Measurements from ENCODE around the gene HECTD1.
"Not testable (repeated sequence)": the region's sequence is repeated elsewhere in the genome, so short reads cannot be mapped to it uniquely, and the experiment has no call there.

HECTD1 gene

GRCh38 chr14:31207755-31208545, at the start of gene HECTD1:
TSS of gene HECTD1 (minus strand) at chr14:31207793. CDS start at chr14:31205936, 1,857 bp downstream.
- peak; percentile 84 for DNase-seq

GRCh38 chr14:31257244-31257553, 49.6 kb upstream of the HECTD1 start:
- DNase-seq, result no peak

DNA sequence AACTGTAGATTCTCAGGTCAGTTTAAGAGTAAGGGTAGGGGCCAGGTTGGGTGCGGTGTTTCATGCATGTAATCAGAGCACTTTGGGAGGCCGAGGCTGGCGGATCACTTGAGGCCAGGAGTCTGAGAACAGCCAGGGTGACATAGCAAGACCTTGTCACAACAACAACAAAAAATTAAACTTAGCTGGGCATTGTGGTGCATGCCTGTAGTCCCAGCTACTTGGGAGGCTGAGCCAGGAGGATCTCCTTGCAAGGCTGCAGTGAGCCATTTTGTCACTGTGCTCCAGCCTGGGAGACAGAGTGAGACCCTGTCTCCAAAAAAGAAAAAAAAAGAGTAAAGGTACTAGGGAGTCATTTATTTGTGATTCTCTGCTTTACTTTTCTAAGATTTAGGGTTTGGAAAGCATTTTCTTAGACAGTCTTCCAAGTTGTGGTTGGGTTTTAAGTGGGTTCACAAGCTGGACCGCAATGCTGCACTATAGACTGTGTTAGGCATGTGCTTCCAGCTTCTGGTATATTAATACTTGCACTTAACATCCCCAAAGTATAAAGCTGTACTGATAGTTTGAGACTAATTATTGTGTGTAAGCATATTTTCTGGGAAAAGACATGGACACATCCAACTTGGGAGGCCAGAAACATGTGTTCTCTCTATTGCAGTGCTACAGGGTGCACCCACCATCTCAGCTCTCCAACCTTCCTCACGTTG, 49.1 kb upstream of the HECTD1 start:
- DNase-seq, result no peak

DNA sequence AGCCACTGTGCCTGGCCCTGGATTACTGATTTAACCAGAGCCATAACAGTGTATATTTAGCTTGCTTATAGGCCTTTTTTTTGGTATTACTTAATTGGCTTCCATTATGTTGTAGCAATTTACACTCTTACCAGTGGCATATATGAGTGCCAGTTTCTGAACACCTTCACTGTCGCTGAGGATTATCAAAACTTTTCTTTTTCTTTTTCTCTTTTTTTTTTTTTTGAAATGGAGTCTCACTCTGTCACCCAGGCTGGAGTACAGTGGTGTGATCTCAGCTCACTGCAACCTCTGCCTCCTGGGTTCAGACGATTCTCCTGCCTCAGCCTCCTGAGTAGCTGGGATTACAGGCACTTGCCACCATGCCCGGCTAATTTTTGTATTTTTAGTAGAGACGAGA, 48.3 kb upstream of the HECTD1 start:
- not testable (repeated sequence) for DNase-seq

- no peak for DNase-seq
Measured at GRCh38 chr14:31255286-31255685, 47.7 kb upstream of the HECTD1 start.

DNA sequence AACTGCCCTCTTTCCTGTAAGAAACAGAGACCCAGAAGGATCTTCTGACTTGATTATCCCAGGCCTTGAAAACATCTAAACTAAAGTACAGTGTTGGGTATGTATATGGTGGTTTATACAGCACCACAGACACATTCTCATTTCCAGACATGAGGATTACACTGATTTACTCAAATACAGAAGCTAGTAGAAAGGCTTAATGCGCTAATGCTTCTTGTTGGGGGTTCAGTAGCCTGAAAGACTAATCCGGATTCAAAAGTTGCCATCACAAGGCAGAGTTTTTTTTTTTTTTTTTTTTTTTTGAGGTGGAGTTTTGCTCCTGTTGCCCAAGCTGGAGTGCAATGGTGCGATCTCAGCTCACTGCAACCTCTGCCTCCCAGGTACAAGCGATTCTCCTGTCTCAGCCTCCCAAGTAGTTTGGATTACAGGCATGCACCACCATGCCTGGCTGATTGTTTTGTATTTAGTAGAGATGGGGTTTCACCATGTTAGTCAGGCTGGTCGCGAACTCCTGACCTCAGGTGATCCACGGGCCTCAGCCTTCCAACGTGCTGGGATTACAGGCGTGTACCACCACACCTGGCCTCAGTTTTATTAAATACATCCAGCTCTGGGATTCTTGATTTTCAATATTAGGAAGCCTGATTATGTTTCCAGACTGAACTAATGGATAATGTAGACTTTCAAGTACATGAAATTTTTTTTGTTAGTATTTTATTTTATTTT, 46.3 kb upstream of the HECTD1 start:
- no peak for DNase-seq

GRCh38 chr14:31252865-31253264, 45.3 kb upstream of the HECTD1 start:
- DNase-seq, result no peak

DNA sequence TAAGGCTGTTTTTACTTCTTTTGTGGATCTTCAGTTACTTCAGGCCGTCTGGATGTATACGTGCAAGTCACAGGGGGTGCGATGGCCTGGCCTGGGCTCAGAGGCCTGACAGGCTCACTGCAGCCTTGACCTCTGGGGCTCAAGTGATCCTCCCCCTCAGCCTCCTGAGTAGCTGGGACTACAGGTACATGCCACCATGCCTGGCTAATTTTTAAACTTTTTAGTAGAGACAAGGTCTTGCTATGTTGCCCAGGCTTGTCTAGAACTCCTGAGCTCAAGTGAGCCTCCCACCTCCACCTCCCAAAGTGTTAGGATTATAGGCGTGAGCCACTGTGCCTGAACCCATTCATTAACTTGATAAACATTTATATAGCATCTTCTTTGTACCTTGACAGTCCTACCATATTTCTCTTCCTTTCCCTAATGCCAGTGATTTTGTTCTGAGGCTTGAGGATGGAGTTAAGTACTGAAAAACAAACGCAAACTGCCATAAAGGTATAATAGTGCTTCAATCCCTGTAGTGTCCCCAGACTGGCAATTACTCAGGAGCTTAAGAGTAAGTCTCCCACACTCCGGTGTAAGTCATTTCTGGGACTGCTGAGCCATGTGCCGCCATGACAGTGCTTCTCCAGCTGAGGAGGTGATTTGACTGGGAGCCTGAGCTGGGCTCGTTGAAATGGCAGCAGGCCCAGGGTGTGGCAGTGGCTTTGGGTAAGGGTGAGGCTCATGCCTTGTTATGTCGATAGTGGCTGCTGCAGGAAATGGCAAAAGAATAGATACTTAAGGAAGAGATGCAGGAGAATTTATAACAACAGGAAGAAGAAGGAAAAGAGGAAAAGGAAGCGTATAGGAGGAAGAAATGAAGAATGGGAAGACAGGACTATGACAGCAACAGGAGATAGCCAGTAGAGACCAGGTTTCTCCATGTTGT, 43.7 kb upstream of the HECTD1 start:
- no peak for DNase-seq

GRCh38 chr14:31244626-31245025, 37.0 kb upstream of the HECTD1 start:
- DNase-seq, result no peak

GRCh38 chr14:31243860-31244259, 36.3 kb upstream of the HECTD1 start:
- no peak for DNase-seq

GRCh38 chr14:31242161-31242940, 34.8 kb upstream of the HECTD1 start:
- not testable (repeated sequence) for DNase-seq

GRCh38 chr14:31241450-31242114, 34.0 kb upstream of the HECTD1 start:
- DNase-seq, result no peak

DNA sequence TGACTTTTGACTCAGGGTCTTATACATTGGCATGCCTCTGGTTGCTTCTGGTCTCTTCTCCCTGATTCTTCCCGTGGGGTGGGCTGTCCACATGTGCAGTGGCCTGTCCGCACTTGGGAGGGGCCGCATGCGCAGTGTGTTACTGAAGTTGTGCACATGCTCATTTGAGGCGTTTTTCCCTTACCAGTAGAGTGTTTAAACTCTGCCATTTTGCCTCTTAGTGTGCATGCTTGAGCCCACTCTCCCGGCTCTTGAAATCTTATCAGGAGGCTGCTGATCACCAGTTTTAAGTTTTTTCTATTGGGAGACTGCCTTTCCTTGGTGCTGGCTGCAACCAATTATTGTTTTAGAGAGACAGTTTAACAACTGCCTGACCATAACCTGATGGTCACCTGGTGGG, 32.1 kb upstream of the HECTD1 start:
- no peak for DNase-seq

GRCh38 chr14:31235462-31235861, 27.9 kb upstream of the HECTD1 start:
- DNase-seq, result no peak

DNA sequence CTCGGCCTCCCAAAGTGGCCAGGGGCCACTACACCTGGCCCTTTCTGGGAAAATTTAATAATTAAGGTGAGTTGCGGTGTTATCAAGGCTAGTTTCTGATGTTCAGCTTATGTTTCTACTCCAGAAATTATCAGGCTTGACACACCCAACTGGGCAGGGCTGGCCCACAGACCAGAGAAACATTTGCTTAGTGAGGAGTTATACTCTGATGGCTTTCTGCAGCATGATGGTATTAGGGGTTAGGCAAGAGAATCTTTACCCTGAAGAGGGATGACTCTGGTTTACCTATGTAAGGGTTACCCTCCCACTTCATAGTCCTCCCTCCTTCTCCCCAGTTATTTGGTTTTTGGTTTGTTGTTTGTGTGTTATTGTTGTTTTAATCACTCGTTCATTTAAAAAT, 24.5 kb upstream of the HECTD1 start:
- DNase-seq, result no peak

- DNase-seq, result not testable (repeated sequence)
Measured at GRCh38 chr14:31231272-31231671, 23.7 kb upstream of the HECTD1 start.

- DNase-seq, result no peak
Measured at GRCh38 chr14:31230573-31230958, 23.0 kb upstream of the HECTD1 start.

GRCh38 chr14:31229638-31230572, 22.3 kb upstream of the HECTD1 start:
- peak; percentile 20 for DNase-seq

DNA sequence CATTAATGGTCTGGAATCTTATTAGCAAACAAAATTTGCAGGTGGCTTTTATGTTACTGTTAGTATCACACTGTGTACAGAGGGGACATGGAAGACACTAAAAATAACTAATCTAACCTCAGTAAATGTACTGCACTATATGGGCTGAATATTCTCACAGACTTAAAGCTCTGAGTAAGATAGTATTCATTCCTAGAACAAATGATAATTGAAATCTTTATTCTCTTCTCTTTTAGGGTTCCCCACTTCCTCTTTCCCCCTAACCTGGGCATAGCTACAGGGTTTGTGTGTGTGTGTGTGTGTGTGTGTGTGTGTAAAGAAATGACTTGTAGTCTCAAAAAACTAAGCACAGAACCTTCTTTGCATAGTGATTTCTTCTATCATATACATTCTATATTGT, 21.4 kb upstream of the HECTD1 start:
- no peak for DNase-seq

GRCh38 chr14:31228533-31228932, 20.9 kb upstream of the HECTD1 start:
- DNase-seq, result no peak
